ENCODE data around the gene EIF3D.
"Not testable (repeated sequence)": the region's sequence is repeated elsewhere in the genome, so short reads cannot be mapped to it uniquely, and the experiment has no call there.

The EIF3D gene

GRCh38 chr22:36538529-36538928 lies 9.6 kb upstream of the EIF3D start:
- ChIA-PET POLR2A (no interaction called here), CTCF (interaction anchor here (0.6 to 2.6 kb wide), 5 partner anchors 28 to 318 kb away, joined by 3 to 15 read pairs (median 3); no protein-coding TSS in a partner anchor)
- Histone ChIP-seq H3K9me3 (ENCODE audit: control insufficient read depth, insufficient read depth, low read depth, low read length) (no peaks in the 10 kb centered on the region), H3K27ac (ENCODE audit: extremely low read depth, low read depth, low read length) (no peak overlapping the region), H3K4me3 (ENCODE audit: low read depth, low read length) (no peak overlapping the region), H3K4me1 (ENCODE audit: control insufficient read depth, insufficient read depth, low read length) (no peaks in the 10 kb centered on the region), H3K36me3 (ENCODE audit: control insufficient read depth in 2 of 2, insufficient read depth in 1 of 2, low read length in 2 of 2) (no peaks in the 10 kb centered on the region)
- TF ChIP-seq ZNF391 (tag by site-specific recombination; IDR thresholded peaks at IDR 0.05; ENCODE audit: borderline replicate concordance, low read depth) (no peak), TRIM28 (IDR thresholded peaks at IDR 0.05; ENCODE audit: borderline replicate concordance, low read length) (no peak), GLIS1 (tag by site-specific recombination; IDR thresholded peaks at IDR 0.05) (no peak), ZNF121 (tag by site-specific recombination; IDR thresholded peaks at IDR 0.05) (no peak), RBAK (tag by site-specific recombination; IDR thresholded peaks at IDR 0.05) (no peak), ZNF791 (tag by site-specific recombination; IDR thresholded peaks at IDR 0.05) (no peak), ZNF133 (tag by site-specific recombination; IDR thresholded peaks at IDR 0.05) (no peak), HOXD13 (CRISPR knock-in tag; IDR thresholded peaks at IDR 0.05; ENCODE audit: borderline replicate concordance) (no peak), ZNF132 (tag by site-specific recombination; IDR thresholded peaks at IDR 0.05; ENCODE audit: borderline replicate concordance) (no peak), ZNF600 (tag by site-specific recombination; IDR thresholded peaks at IDR 0.05) (no peak), ZNF404 (tag by site-specific recombination; IDR thresholded peaks at IDR 0.05) (no peak), ZNF239 (tag by site-specific recombination; IDR thresholded peaks at IDR 0.05) (no peak), ZBTB8A (tag by site-specific recombination; IDR thresholded peaks at IDR 0.05) (no peak), ZNF292 (tag by site-specific recombination; IDR thresholded peaks at IDR 0.05; ENCODE audit: borderline replicate concordance, low read depth) (no peak), ZNF24 (tag by site-specific recombination; IDR thresholded peaks at IDR 0.05) (no peak), ZNF560 (tag by site-specific recombination; IDR thresholded peaks at IDR 0.05; ENCODE audit: borderline replicate concordance) (no peak), ZNF776 (tag by site-specific recombination; IDR thresholded peaks at IDR 0.05; ENCODE audit: borderline replicate concordance) (no peak), ZSCAN16 (tag by site-specific recombination; IDR thresholded peaks at IDR 0.05) (no peak), ZNF10 (tag by site-specific recombination; IDR thresholded peaks at IDR 0.05) (no peak)
- TF ChIP-seq, protein P1, sequence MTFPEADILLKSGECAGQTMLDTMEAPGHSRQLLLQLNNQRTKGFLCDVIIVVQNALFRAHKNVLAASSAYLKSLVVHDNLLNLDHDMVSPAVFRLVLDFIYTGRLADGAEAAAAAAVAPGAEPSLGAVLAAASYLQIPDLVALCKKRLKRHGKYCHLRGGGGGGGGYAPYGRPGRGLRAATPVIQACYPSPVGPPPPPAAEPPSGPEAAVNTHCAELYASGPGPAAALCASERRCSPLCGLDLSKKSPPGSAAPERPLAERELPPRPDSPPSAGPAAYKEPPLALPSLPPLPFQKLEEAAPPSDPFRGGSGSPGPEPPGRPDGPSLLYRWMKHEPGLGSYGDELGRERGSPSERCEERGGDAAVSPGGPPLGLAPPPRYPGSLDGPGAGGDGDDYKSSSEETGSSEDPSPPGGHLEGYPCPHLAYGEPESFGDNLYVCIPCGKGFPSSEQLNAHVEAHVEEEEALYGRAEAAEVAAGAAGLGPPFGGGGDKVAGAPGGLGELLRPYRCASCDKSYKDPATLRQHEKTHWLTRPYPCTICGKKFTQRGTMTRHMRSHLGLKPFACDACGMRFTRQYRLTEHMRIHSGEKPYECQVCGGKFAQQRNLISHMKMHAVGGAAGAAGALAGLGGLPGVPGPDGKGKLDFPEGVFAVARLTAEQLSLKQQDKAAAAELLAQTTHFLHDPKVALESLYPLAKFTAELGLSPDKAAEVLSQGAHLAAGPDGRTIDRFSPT (tag by site-specific recombination; IDR thresholded peaks at IDR 0.05) = no peak

DNA sequence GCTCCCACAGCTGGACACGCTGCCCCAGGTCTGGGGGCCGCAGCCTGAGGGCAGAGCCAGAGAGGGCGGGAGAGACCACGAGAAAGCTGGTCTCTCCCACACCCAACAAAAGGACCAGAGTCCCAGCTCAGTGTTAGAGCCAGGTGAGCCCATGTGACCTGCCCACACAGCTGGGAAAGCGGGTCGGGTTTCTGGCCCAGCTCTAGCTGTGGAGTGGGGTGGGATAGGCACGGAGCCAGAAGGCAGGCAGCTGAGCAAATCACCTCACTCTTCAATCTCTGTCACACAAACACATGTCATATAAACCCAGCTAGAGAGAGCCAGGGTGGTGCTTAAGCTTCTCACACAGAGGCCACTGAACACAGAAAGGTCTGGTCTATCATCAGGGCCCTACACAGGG lies 7.8 kb upstream of the EIF3D start:
- no peaks in the 10 kb centered on the region for H3K36me3 ChIP-seq (ENCODE audit: control insufficient read depth in 2 of 2, insufficient read depth in 1 of 2, low read length in 2 of 2)
- no peaks in the 10 kb centered on the region for H3K9me3 ChIP-seq (ENCODE audit: control insufficient read depth, insufficient read depth, low read depth, low read length)
- H3K4me3 ChIP-seq (ENCODE audit: low read depth, low read length) = no peak overlapping the region
- H3K4me1 ChIP-seq (ENCODE audit: control insufficient read depth, insufficient read depth, low read length) = no peaks in the 10 kb centered on the region
- ChIA-PET CTCF (interaction anchor here (0.7 to 2.6 kb wide), 3 partner anchors 9 to 320 kb away, joined by 3 to 15 read pairs (median 8); no protein-coding TSS in a partner anchor), POLR2A (no interaction called here)
- no peak overlapping the region for H3K27ac ChIP-seq (ENCODE audit: extremely low read depth, low read depth, low read length)
- TF ChIP-seq ZXDB (tag by site-specific recombination; IDR thresholded peaks at IDR 0.05) (no peak), FEZF1 (tag by site-specific recombination; IDR thresholded peaks at IDR 0.05) (peak; percentile 67), EGR2 (tag by site-specific recombination; IDR thresholded peaks at IDR 0.05; ENCODE audit: low read depth) (peak; percentile 81), ZNF398 (tag by site-specific recombination; IDR thresholded peaks at IDR 0.05) (no peak), ZFHX2 (tag by site-specific recombination; conservative IDR thresholded peaks at IDR 0.05) (peak; percentile 80)
- TF ChIP-seq, protein P2, sequence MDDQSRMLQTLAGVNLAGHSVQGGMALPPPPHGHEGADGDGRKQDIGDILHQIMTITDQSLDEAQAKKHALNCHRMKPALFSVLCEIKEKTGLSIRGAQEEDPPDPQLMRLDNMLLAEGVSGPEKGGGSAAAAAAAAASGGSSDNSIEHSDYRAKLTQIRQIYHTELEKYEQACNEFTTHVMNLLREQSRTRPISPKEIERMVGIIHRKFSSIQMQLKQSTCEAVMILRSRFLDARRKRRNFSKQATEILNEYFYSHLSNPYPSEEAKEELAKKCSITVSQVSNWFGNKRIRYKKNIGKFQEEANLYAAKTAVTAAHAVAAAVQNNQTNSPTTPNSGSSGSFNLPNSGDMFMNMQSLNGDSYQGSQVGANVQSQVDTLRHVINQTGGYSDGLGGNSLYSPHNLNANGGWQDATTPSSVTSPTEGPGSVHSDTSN (CRISPR knock-in tag; IDR thresholded peaks at IDR 0.05) = no peak

GRCh38 chr22:36533320-36533719 lies 4.4 kb upstream of the EIF3D start:
- H3K4me1 ChIP-seq (ENCODE audit: control insufficient read depth, insufficient read depth, low read length); POLR2A ChIA-PET; H3K9me3 ChIP-seq (ENCODE audit: control insufficient read depth, insufficient read depth, low read depth, low read length); CTCF ChIA-PET; H3K4me3 ChIP-seq (ENCODE audit: low read depth, low read length); H3K36me3 ChIP-seq (ENCODE audit: control insufficient read depth in 2 of 2, insufficient read depth in 1 of 2, low read length in 2 of 2); H3K27ac ChIP-seq (ENCODE audit: extremely low read depth, low read depth, low read length): not testable (repeated sequence)
